Hindlimb muscle (tissue), 1 donor: Measurements from ENCODE around the gene EGFR. TPM values are rescaled to one million over a fixed set of nuclear protein-coding genes. Genes with fewer than 3 reads are reported as not detected.

Experiments used
- DNase-seq: peaks from one replicate; pipeline ENCODE4 v3.0.0-alpha.2; 2013
- polyA plus RNA-seq: library from polyadenylated mRNA; unstranded; fragments of 120-200 nt; gene quantifications from one replicate; pipeline ENCODE4 v1.2.1, GENCODE V29; 2013; ENCODE audit not compliant: insufficient read length

EGFR gene
- polyA plus RNA-seq, 1 donor = 21.0 TPM

DNA sequence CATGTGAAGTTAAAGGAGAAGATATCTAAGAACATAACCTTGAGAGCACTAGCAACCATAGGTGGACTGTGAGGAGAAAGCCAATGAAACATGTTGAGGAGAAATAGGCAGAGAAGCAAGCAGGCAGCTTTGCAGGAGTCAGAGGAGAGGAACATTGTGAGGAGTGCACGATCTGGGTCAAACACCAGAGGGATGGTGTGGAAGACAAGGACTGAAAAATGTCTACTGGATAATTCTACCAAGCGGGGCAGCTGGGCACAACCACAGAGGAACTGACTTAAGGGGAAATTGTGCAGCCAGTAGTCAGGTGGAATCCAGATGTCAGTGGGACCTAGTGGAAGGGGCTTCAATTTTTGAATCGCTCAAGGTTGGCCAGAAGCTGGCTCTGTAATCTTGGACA, 234.4 kb downstream of the EGFR start:
- no peak for DNase-seq

DNA sequence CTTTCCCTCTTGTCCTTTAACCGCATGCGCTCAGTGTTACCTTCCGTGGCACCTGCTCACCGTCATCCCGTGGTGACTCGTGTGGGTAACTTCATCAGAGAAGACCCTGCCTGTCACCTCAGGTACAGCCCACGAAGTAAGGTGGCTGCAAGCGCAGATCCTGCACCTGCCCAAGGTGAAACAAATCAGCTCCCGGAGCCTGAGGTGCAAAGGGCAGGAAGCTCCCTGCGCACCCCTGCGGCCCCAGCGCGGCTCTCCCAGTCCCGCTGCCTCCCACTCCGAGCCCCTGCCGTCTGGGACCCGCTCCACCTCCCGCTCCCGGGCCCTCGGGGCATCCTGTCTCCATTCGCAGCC, 235.4 kb downstream of the EGFR start:
- no peak for DNase-seq

DNA sequence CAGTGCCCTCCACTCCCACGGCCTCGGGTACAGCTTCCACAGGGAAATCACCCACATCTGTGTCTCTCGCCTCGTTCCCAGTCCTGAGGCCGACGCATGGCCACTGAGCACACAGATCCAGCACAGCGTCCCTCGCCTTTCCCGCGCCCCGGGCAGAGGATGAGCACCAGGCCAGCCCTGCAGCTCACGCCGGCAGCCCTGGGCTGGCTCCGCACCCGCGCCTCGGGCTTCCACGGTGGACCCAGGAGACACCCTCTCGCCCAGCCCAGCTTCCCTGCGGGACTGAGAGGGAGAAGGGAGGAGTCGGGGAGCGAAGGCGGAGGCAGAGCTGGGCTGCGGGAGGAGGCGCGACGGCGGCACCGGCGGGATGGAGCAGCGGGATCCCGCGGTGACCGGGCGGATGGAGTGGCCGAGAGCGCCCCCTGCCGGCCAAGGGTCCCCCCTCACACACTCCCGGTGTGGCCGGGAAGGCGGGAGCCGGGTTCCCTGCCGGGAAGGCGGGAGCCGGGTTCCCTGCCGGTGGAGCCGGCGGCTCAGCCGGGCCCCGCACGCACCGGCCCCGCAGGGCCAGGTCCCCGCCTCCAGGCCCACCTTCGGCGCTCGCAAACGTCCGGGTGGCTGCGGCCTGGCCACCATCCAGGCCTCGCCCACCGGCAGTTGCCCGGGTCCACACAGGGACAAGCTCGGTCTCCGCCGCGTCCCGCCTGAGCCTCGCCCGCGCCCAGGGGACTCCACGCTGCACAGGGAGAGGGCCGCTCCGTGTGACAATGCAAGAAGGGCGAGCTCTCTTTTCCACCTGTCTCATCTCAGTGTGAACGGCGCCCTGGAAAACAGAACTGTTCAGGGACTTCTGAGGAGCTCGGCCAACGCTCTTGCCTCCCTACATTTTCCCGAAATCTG, 236.0 kb downstream of the EGFR start:
- DNase-seq = peak; percentile 89

DNA sequence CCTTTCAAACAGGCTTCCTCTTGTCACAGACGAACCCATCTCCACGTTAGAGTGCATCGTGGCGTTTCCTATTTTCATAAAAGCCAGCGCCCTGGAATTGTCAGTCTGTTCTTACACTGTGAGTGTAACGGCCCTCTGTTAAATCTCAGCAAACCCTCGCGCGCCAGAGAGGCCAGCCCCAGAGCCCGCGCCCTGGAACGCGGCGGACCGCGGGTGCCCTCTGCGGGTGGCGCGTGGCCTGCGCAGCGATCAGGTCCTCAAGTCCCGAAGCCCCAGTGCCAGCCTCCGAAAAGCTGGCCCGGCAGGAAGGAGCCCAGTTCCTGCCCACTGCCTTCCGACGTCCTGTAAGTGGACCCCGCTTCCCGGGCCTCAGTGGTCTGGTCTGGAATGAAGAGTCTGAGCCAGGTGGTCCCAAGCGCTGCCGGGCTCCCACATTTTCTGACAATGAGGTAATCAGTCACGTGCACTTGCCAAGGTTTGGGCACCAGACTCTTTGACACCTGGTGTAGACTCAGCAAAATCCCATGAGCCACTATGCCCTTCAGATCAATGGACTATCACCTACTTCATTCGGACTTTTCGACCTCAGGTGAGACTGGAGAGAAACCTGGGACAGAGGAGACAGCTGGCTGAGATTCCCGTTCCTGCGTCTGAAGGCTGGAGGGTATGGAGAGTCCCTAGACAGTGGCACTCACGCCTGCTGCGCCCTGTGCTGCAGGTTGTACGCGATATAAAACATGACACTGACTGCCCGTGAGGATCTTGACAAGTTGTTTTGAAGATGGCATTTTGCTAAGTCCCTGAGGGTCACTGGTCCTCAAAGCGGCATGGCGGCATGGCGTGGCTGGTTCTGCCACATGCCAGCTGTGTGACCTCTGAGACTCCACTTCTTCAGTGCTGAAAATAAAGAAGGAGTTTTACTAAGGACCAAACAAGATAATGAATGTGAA, 237.0 kb downstream of the EGFR start:
- DNase-seq = peak; percentile 87

DNA sequence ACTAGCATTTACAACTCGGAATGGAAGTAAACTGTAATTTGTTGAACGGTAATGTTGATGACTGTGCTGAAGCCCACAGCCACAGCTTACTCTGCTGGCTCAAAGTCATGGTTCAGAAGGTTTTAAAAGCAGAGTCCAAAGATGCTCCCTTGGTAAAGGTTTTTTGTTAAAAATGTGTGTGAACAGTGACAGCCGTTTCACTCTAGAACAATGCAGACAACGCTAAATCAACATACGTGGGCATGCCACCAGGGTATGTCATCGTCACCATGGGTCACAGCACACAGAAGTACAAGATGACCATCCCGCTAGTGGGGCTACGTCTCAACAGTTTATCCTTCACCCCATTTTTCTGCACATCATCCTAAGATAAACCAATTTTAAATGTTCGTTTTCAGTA, 239.8 kb downstream of the EGFR start:
- no peak for DNase-seq

DNA sequence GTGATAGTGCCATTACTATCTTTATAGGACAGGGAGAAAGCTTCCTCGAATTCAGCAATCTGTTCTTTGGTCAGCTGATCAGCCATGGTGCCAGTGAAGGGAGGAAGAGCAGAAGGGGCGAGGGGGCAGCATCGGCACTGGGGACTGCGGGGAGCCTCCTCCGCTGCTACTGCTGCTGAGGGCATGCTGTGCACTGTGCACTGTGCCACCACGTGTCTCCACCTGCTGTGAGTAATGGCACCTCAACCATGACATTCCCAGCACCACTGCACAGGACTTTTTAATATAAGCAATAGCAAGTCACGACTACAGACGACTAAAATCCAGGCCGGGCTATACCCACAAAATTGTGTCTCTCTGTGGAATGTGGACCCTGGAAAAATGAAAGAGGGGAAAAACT, 241.4 kb downstream of the EGFR start:
- no peak for DNase-seq

DNA sequence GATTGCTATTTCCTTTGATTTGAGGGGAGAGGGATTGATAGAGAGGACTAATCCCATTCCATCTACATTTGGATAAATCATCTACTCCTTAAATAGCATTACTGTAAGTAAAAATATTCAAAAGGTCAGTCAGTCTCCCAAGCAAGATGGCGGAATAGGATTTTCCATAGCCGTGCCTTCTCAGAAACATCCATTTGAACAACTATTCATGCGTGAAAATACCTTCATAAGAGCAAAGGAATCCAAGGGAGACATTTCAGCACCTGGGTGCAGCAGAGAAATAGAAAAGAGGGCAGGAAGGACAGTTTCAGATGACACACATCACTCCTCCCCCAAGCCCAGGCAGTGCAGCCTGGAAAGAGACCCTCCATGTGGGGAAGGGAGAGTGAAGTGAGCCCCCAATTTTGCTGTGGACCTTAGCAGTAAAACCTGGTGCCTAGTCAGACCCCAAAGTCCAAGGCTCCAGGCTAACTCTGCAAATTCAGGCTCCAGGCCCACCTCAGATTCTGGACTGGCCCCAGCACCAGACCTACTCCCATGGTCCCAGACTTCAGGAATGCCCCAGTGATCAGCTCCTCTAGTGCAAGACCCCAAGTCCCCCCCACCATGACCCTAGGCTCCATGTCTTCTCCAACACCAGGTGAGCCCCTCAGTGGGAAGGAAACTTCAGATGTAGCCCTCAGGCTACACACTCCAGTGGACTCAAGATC, 242.0 kb downstream of the EGFR start:
- no peak for DNase-seq
